Heart left ventricle (tissue), 16 donors: ENCODE data around the gene MAP3K9. TPM values are rescaled to one million over a fixed set of nuclear protein-coding genes. Genes with fewer than 3 reads are reported as not detected.

Experiments used
- ATAC-seq, 4 donors: fragments of 200-7000 bp; cut with Tn5 transposase; one replicate each; pipeline ENCODE4 v1.9.1; 2020 to 2022; ENCODE audit warnings: moderate library complexity in 4 of 4, mild to moderate bottlenecking in 3 of 4, moderate number of reproducible peaks in 1 of 4
- DNase-seq, 5 donors: peaks; one replicate each; pipeline ENCODE4 v3.0.0-alpha.2; 2020
- H3K27ac ChIP-seq, 12 donors: fragments of 200-600 bp; sonication (generic) in 4 of 12; one replicate each; pipeline versions ENCODE4 v1.5.0 to v1.8.0; 2016 to 2022; ENCODE audit warnings: mild to moderate bottlenecking in 2 of 12
- H3K27me3 ChIP-seq, 9 donors: fragments of 200-600 bp; sonication (generic) in 2 of 9; one replicate each; pipeline versions ENCODE4 v1.5.1 to v1.8.0; 2016 to 2022; ENCODE audit warnings: mild to moderate bottlenecking in 3 of 9
- H3K36me3 ChIP-seq, 9 donors: fragments of 200-600 bp; sonication (generic) in 2 of 9; one replicate each; pipeline versions ENCODE4 v1.5.0 to v1.8.0; 2018 to 2022; ENCODE audit warnings: mild to moderate bottlenecking in 2 of 9
- H3K4me1 ChIP-seq, 12 donors: fragments of 200-600 bp; sonication (generic) in 4 of 12; one replicate each; pipeline versions ENCODE4 v1.5.0 to v1.8.0; 2016 to 2022; ENCODE audit warnings: mild to moderate bottlenecking in 3 of 12
- H3K4me3 ChIP-seq, 12 donors: fragments of 200-600 bp; sonication (generic) in 4 of 12; one replicate each; pipeline versions ENCODE4 v1.5.0 to v1.8.0; 2017 to 2022; ENCODE audit warnings: mild to moderate bottlenecking in 9 of 12, moderate library complexity in 4 of 12
- H3K9me3 ChIP-seq, 12 donors: fragments of 200-600 bp; sonication (generic) in 4 of 12; one replicate each; pipeline versions ENCODE4 v1.5.0 to v1.8.0; 2016 to 2022; ENCODE audit warnings: mild to moderate bottlenecking in 1 of 12
- POLR2A ChIP-seq, 2 donors: fragments of 450-650 bp; IDR thresholded peaks; one replicate each; pipeline ENCODE4 v1.6.1; 2017; ENCODE audit warnings: antibody characterized with exemption in 2 of 2, mild to moderate bottlenecking in 2 of 2, moderate library complexity in 2 of 2
- WGBS, 4 donors: extraction: QIAGEN DNeasy Blood & Tissue Kit in 2 of 4; methylation state at CpG; one replicate each; pipeline versions ENCODE4 v1.1.5 to v1.1.7; 2013 to 2018; 5-methylcytosine and 5-hydroxymethylcytosine counted together
- intact Hi-C, 10 donors: fragments of 100-400 bp; cut with DNase I; formaldehyde crosslinking; loops; one replicate each; pipeline versions ENCODE4 v1.11.1 to v1.14.2; 2022
- polyA plus RNA-seq, 2 donors: library from polyadenylated mRNA; stranded (reverse); fragments of 200-250 nt; gene quantifications; one replicate each; pipeline ENCODE4 v1.2.3, GENCODE V29; 2013
- total RNA-seq, 9 donors: library from RNA; depleted of rRNA in 2 of 9; stranded (reverse); fragments of >200 nt in 2 of 9; fragmentation: NEBNext Ultra II Directional in 3 of 9; extraction: Animal tissue kit (Norgen Biotek cat#: 25700) in 3 of 9; gene quantifications; one replicate each; pipeline versions ENCODE4 v1.1.0 to v1.2.4, GENCODE V29; 2016 to 2023
- TF ChIP-seq, protein P1 (sequence below), 12 donors: fragments of 200-600 bp; sonication (generic) in 4 of 12; IDR thresholded peaks; one replicate each; pipeline versions ENCODE4 v1.5.0 to v1.8.0; 2018 to 2022; ENCODE audit warnings: antibody characterized with exemption in 12 of 12, mild to moderate bottlenecking in 5 of 12
- donor health status: ischemic (EF 13 %, LVEDD 7.1; RV severe dilation, severe dysfunction).
- donor health status: healthy with polysubstance abuse.
- donor health status: DM: no; HTN: yes; CAD: no.
- donor health status: DM: no; HTN: no; CAD: no.
- donor health status: ischemic (EF 25% LVEDD 6.9; RV normal size, moderate dysfunction).
- donor health status: ischemic (EF 25% LVEDD 5.7; RV mildly dilated, moderate dysfunction).
- donor health status: healthy.
- donor health status: DM: yes; HTN: yes; CAD: no.
- donor health status: ischemic (EF 35%, LVEDD 5.7; RV mildly dilated, moderate dysfunction).
- donor health status: nonischemic (EF 11% LVEDD 7.7; RV severe dilation, severe dysfunction).
- donor health status: DM: yes; HTN: yes; CAD: no.
- donor health status: PGD.
- donor health status: ischemic (EF 29% LVEDD 5.4; RV normal size, mild dysfunction).
- donor health status: nonischemic (EF 23%, LVEDD 6.1; RV moderate dilation, normal function).

MAP3K9 gene
- total and polyA plus RNA-seq, 11 donors, result 0.91 to 3.8 (median 1.7) TPM

DNA sequence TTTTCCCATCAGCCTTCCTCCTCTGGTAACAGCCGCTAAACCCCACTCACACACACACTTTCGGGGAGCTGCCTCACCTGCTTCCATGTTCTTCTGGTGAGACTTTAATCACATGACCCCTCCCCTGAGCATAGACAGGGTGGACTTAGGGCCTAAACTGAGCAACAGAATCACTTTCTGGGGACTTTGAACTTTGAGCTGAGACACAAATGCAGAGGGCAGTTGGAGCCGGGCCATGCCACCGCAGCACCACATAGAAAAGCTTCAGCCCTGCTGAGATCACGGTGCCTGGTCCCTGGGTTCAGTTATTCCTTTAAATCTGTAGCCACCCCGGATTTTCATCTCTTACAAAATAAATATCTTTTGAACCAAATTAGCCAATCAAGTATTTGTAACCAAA is 18.4 kb upstream of the MAP3K9 start:
- H3K9me3 ChIP-seq, result no peaks in the 10 kb centered on the region
- intact Hi-C loops, result no loop called here
- H3K27me3 ChIP-seq, result peaks cover 0 to 8% (median 0%) of the 10 kb centered on the region in 9 donors
- ATAC-seq (no peak), DNase-seq (no peak)
- 90 to 95% (median 95%) methylated on average over 6 of the region's 6 CpGs for WGBS, 4 donors
- no peak overlapping the region for H3K4me3 ChIP-seq
- TF ChIP-seq, protein P1, sequence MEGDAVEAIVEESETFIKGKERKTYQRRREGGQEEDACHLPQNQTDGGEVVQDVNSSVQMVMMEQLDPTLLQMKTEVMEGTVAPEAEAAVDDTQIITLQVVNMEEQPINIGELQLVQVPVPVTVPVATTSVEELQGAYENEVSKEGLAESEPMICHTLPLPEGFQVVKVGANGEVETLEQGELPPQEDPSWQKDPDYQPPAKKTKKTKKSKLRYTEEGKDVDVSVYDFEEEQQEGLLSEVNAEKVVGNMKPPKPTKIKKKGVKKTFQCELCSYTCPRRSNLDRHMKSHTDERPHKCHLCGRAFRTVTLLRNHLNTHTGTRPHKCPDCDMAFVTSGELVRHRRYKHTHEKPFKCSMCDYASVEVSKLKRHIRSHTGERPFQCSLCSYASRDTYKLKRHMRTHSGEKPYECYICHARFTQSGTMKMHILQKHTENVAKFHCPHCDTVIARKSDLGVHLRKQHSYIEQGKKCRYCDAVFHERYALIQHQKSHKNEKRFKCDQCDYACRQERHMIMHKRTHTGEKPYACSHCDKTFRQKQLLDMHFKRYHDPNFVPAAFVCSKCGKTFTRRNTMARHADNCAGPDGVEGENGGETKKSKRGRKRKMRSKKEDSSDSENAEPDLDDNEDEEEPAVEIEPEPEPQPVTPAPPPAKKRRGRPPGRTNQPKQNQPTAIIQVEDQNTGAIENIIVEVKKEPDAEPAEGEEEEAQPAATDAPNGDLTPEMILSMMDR (IDR thresholded peaks at IDR 0.05), result no peak
- TF ChIP-seq POLR2A (IDR thresholded peaks at IDR 0.05), result no peak
- no peaks in the 10 kb centered on the region for H3K36me3 ChIP-seq
- no peak overlapping the region for H3K27ac ChIP-seq
- H3K4me1 ChIP-seq, result peaks cover 0 to 14% (median 5%) of the 10 kb centered on the region in 12 donors

DNA sequence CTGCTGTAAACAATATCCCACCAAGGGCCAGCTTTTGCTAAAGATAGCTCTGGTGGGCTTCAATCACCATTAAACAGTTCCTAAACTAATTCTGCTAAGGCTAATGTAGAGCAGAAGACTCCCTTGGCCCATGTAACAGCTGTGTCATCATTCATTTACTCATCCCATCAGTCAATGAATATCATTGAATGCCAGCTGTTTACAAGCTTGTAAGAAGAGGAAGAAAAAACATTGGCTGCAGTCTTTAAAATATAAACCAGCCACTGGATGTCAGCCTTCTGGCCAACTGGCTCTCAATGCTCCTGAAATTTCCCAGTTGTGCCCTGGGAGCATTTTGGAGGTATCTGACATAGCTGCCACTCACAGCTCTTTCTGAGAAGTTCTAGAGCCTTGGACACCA is 18.0 kb upstream of the MAP3K9 start:
- no peak overlapping the region for H3K27ac ChIP-seq
- intact Hi-C loops, result no loop called here
- no peak for ATAC-seq

DNA sequence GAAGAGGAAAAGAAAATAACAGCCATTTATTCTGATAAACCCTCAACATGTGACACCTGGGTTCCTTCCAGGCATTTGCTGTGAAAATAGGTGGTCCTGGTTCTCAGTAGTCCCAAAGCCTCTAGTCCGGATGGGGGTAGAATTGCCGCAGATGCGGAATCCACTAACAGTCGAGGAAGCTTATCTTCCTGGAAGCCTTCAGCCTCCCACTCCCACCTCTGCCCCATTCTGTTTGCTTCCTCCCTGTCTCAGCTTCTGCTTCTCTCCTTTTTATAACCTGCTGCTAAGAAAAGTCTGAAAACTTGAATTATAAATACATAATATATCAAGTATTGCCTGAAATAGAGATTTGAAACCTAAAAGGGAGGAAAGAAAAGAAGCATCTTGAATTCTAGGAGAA is 14.0 kb upstream of the MAP3K9 start:
- TF ChIP-seq, protein P1 (IDR thresholded peaks at IDR 0.05), result no peak
- TF ChIP-seq POLR2A (IDR thresholded peaks at IDR 0.05), result no peak
- 41 to 64% (median 52%) methylated on average over 4 of the region's 4 CpGs for WGBS, 4 donors
- Histone ChIP-seq H3K27me3 (peaks cover 0 to 24% (median 0%) of the 10 kb centered on the region in 9 donors), H3K27ac (peak overlapping the region in 1 of 12 donors; percentile 77), H3K4me1 (peaks cover 0 to 17% (median 10%) of the 10 kb centered on the region in 12 donors), H3K4me3 (peak overlapping the region in 5 of 12 donors; percentile 71 to 89 (median 76)), H3K36me3 (no peaks in the 10 kb centered on the region), H3K9me3 (no peaks in the 10 kb centered on the region)
- DNase-seq, result no peak
- no peak for ATAC-seq
- intact Hi-C loops, result loop anchor here in 8 of 10 donors (2.0 to 5.0 kb wide), 7 partner anchors 79 to 201 kb away; partner anchors contain the start of gene PCNX1 (in 5 of the 8)

More for the DNA sequence above, 18.0 kb upstream of the MAP3K9 start:
- peaks cover 0 to 12% (median 4%) of the 10 kb centered on the region in 12 donors for H3K4me1 ChIP-seq
- H3K9me3 ChIP-seq, result no peaks in the 10 kb centered on the region
- no peak for DNase-seq
- no peaks in the 10 kb centered on the region for H3K36me3 ChIP-seq
- TF ChIP-seq, protein P1 (IDR thresholded peaks at IDR 0.05), result peak in 1 of 12 donors; percentile 6
- no peak for TF ChIP-seq POLR2A (IDR thresholded peaks at IDR 0.05)
- H3K27me3 ChIP-seq, result peaks cover 0 to 10% (median 0%) of the 10 kb centered on the region in 9 donors
- H3K4me3 ChIP-seq, result no peak overlapping the region

DNA sequence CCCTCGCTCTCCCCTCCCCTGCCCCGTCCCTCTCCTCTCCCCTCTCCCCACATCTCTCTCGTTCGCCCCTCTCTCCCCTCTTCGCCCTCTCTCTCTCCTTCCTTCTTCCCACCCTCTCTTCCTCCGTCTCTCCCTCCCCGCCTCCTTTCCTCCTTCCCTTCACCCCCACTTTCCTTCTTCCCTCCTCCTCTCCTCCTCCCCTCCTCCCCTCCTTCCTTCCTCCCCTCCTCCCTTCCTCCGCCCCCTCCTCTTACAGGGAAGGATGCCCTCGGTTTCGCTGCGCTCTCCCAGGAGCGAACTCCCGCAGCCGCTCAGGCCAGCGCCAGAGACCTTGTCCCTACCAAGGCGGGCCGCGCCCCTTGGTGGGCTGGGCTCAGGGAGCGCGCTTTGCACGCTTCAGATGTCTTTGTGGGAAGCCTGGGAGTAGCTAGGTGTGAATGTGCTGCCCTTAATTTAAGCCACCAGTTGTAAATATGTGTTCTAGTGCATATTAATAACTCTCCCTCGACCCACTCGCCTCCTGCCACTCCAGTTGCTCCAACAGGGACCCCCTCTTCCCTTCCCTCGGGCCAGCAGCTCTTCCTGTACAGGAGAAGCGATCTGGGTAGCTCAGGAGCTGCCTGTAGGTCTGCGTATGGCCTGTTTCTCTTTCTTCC is 13.3 kb upstream of the MAP3K9 start:
- H3K27ac ChIP-seq, result peak overlapping the region in 4 of 12 donors; percentile 38 to 77 (median 70)
- intact Hi-C loops, result loop anchor here in 8 of 10 donors (2.0 to 5.0 kb wide), 7 partner anchors 80 to 200 kb away; partner anchors contain the start of gene PCNX1 (in 5 of the 8)

More for the DNA sequence above, 13.3 kb upstream of the MAP3K9 start:
- peaks cover 0 to 21% (median 12%) of the 10 kb centered on the region in 12 donors for H3K4me1 ChIP-seq
- H3K9me3 ChIP-seq, result no peaks in the 10 kb centered on the region
- no peaks in the 10 kb centered on the region for H3K36me3 ChIP-seq
- peak in 2 of 4 donors; percentile 40 to 45 for ATAC-seq
- TF ChIP-seq POLR2A (IDR thresholded peaks at IDR 0.05), result no peak
- TF ChIP-seq, protein P1 (IDR thresholded peaks at IDR 0.05), result no peak
- peak overlapping the region in 11 of 12 donors; percentile 52 to 89 (median 71) for H3K4me3 ChIP-seq
- WGBS, 4 donors, result 5 to 10% (median 9%) methylated on average over 25 to 26 of the region's 26 CpGs
- H3K27me3 ChIP-seq, result peaks cover 0 to 24% (median 0%) of the 10 kb centered on the region in 9 donors
- peak in 4 of 5 donors; percentile 27 to 70 (median 36) for DNase-seq
